GM10847 (cell line): ENCODE data around the gene LRRC28.

ENCODE experiments used
- POLR2A ChIP-seq: IDR thresholded peaks from 2 replicates; pipeline ENCODE4 v1.6.1; 2011; ENCODE audit not compliant: insufficient read length; ENCODE audit errors: extremely low read depth

Gene LRRC28

GRCh38 chr15:99409097-99409473, 157.8 kb downstream of the LRRC28 start:
- TF ChIP-seq POLR2A: no peak

GRCh38 chr15:99409560-99409959, 158.3 kb downstream of the LRRC28 start:
- TF ChIP-seq POLR2A: no peak

- no peak for TF ChIP-seq POLR2A
These were observed 159.2 kb downstream of the LRRC28 start for GRCh38 chr15:99410477-99410876.

- TF ChIP-seq POLR2A: no peak
These were observed 160.0 kb downstream of the LRRC28 start for GRCh38 chr15:99411234-99411633.

GRCh38 chr15:99412082-99412481, 160.8 kb downstream of the LRRC28 start:
- TF ChIP-seq POLR2A: no peak

GRCh38 chr15:99412626-99413025, 161.3 kb downstream of the LRRC28 start:
- no peak for TF ChIP-seq POLR2A

GRCh38 chr15:99413955-99414754, 162.9 kb downstream of the LRRC28 start:
- TF ChIP-seq POLR2A: no peak

GRCh38 chr15:99414755-99415731, 163.8 kb downstream of the LRRC28 start:
- no peak for TF ChIP-seq POLR2A

- no peak for TF ChIP-seq POLR2A
These were observed 165.2 kb downstream of the LRRC28 start for GRCh38 chr15:99416191-99417188.

GRCh38 chr15:99421172-99421656, 169.9 kb downstream of the LRRC28 start:
- no peak for TF ChIP-seq POLR2A

- no peak for TF ChIP-seq POLR2A
These were observed 170.5 kb downstream of the LRRC28 start for GRCh38 chr15:99421758-99422157.

GRCh38 chr15:99423186-99424130, 172.2 kb downstream of the LRRC28 start:
- TF ChIP-seq POLR2A: no peak

- TF ChIP-seq POLR2A: no peak
These were observed 172.9 kb downstream of the LRRC28 start for GRCh38 chr15:99424131-99424571.
